ENCODE data around the gene AK1. TPM values are rescaled to one million over a fixed set of nuclear protein-coding genes. Genes with fewer than 3 reads are reported as not detected.

Gene AK1
- total RNA-seq, 1 donor = 106 TPM

DNA sequence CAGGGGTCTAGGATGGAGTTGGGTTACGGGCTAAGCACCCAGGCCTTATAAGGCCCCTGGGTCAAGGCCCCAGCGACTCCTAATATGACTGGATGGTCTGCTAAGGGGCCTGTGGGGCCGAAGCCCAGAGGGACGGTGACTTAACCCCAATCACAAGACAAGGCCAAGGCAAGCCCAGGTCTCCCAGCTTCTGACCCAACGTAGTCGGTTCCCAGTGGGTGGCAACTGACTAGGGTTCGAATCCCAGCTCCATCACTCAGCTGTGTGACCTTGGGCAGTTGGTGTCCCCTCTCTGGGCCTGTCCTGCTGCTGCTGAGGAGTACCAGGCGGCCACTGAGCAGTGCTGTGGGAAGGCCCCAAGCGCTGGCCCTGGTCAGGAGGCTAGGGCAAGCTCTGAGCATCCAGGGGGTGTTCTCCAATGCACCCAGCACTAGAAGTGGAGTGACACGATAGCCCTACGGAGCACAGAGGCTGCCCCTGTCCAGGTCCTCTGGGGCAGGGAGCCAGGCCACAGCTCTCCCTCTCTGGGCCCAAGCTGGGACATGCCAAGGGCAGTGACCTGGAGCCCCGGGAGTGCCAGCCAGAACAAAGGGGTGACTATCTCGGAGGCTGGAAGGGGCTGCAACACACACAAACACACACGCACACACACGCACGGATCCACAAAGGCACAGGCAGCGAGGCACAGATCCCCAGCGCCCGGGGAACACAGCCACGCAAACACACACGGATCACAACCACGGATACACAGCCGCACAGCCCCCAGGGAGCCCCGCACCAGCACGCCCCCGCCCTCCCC lies 512 bp downstream of the AK1 start:
- Histone ChIP-seq H3K79me2 (ENCODE audit: insufficient read depth, low read length) (peaks cover 34% of the 10 kb centered on the region), H3K27ac (ENCODE audit: low read depth, low read length) (peak overlapping the region; percentile 65), H4K20me1 (ENCODE audit: insufficient read depth, low read length) (peaks cover 15% of the 10 kb centered on the region), H3K4me3 (ENCODE audit: insufficient read depth, low read length) (peak overlapping the region; percentile 81), H3K27me3 (ENCODE audit: insufficient read depth, low read length) (no peaks in the 10 kb centered on the region), H3K4me2 (ENCODE audit: insufficient read depth, low read length) (peak overlapping the region; percentile 97), H2AFZ (ENCODE audit: low read length) (peak overlapping the region; percentile 72), H3K36me3 (ENCODE audit: insufficient read depth, low read length) (peaks cover 10% of the 10 kb centered on the region), H3K9me3 (ENCODE audit: low read depth, low read length) (no peaks in the 10 kb centered on the region), H3K4me1 (ENCODE audit: insufficient read depth, low read length) (peaks cover 47% of the 10 kb centered on the region)
- DNase-seq (ENCODE audit: insufficient read length, low spot score, missing footprints) = peak; percentile 93
- TF ChIP-seq, protein P1, sequence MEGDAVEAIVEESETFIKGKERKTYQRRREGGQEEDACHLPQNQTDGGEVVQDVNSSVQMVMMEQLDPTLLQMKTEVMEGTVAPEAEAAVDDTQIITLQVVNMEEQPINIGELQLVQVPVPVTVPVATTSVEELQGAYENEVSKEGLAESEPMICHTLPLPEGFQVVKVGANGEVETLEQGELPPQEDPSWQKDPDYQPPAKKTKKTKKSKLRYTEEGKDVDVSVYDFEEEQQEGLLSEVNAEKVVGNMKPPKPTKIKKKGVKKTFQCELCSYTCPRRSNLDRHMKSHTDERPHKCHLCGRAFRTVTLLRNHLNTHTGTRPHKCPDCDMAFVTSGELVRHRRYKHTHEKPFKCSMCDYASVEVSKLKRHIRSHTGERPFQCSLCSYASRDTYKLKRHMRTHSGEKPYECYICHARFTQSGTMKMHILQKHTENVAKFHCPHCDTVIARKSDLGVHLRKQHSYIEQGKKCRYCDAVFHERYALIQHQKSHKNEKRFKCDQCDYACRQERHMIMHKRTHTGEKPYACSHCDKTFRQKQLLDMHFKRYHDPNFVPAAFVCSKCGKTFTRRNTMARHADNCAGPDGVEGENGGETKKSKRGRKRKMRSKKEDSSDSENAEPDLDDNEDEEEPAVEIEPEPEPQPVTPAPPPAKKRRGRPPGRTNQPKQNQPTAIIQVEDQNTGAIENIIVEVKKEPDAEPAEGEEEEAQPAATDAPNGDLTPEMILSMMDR (IDR thresholded peaks at IDR 0.05; ENCODE audit: extremely low read depth, low read depth, low read length) = no peak

DNA sequence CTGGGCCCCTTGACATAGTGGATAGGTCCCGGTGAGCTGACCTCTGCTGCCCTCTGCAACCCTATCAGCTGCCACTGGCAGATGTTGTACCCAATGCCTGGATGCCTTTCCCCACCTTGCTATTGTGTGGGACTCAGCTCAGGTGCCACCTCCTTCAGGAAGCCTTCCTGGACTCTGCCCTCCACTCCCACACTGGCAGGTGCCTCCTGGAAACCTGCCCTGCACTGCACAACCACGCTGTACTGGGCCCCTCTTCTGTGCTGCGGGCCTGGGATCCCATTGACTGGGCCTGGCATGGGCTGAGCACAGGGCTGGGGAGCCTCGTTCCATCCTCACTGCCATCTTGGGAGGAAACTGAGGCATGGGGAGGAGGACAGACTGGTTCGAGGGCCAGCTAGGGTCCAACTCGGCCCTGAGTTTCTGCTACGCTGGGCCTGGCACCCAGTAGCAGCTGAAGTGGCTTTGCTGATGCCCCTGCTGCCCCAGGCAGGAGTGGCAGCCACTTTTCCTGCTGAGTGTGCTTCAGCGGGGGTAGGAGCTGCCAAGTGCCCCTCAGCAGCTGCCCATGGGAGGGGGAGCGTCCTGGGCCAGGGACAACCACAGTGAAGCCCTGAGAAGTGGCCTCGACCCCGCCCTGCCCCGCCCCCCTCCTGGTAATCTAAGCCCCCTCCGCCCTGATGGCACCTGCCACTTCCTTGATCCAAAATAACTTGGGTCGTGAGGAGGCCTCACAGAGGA lies 1.3 kb downstream of the AK1 start:
- Histone ChIP-seq H3K4me1 (ENCODE audit: insufficient read depth, low read length) (peaks cover 55% of the 10 kb centered on the region), H3K27ac (ENCODE audit: low read depth, low read length) (peak overlapping the region; percentile 39), H2AFZ (ENCODE audit: low read length) (no peak overlapping the region), H3K4me3 (ENCODE audit: insufficient read depth, low read length) (peak overlapping the region; percentile 81), H3K27me3 (ENCODE audit: insufficient read depth, low read length) (no peaks in the 10 kb centered on the region), H4K20me1 (ENCODE audit: insufficient read depth, low read length) (peaks cover 15% of the 10 kb centered on the region), H3K36me3 (ENCODE audit: insufficient read depth, low read length) (peaks cover 15% of the 10 kb centered on the region), H3K4me2 (ENCODE audit: insufficient read depth, low read length) (peak overlapping the region; percentile 97), H3K9me3 (ENCODE audit: low read depth, low read length) (no peaks in the 10 kb centered on the region), H3K79me2 (ENCODE audit: insufficient read depth, low read length) (peaks cover 34% of the 10 kb centered on the region)
- TF ChIP-seq, protein P1 (IDR thresholded peaks at IDR 0.05; ENCODE audit: extremely low read depth, low read depth, low read length) = no peak
- DNase-seq (ENCODE audit: insufficient read length, low spot score, missing footprints) = peak; percentile 80

GRCh38 chr9:127875306-127875966 lies 2.0 kb downstream of the AK1 start:
- H3K4me3 ChIP-seq (ENCODE audit: insufficient read depth, low read length) = peak overlapping the region; percentile 61
- H2AFZ ChIP-seq (ENCODE audit: low read length) = no peak overlapping the region
- H3K4me1 ChIP-seq (ENCODE audit: insufficient read depth, low read length) = peaks cover 58% of the 10 kb centered on the region
- peak; percentile 98 for DNase-seq (ENCODE audit: insufficient read length, low spot score, missing footprints)
- H3K9me3 ChIP-seq (ENCODE audit: low read depth, low read length) = no peaks in the 10 kb centered on the region
- peaks cover 22% of the 10 kb centered on the region for H3K36me3 ChIP-seq (ENCODE audit: insufficient read depth, low read length)
- peaks cover 15% of the 10 kb centered on the region for H4K20me1 ChIP-seq (ENCODE audit: insufficient read depth, low read length)
- TF ChIP-seq, protein P1 (IDR thresholded peaks at IDR 0.05; ENCODE audit: extremely low read depth, low read depth, low read length) = no peak
- H3K4me2 ChIP-seq (ENCODE audit: insufficient read depth, low read length) = peak overlapping the region; percentile 97
- H3K79me2 ChIP-seq (ENCODE audit: insufficient read depth, low read length) = peaks cover 34% of the 10 kb centered on the region
- peak overlapping the region; percentile 39 for H3K27ac ChIP-seq (ENCODE audit: low read depth, low read length)
- no peaks in the 10 kb centered on the region for H3K27me3 ChIP-seq (ENCODE audit: insufficient read depth, low read length)
